Heart right ventricle (tissue), 16 donors: Measurements from ENCODE around the gene PIP5K1B. TPM values are rescaled to one million over a fixed set of nuclear protein-coding genes. Genes with fewer than 3 reads are reported as not detected.

ENCODE experiments used
- ATAC-seq, 8 donors: fragments of 200-7000 bp; cut with Tn5 transposase; one replicate each; pipeline ENCODE4 v1.9.1; 2020; ENCODE audit warnings: mild to moderate bottlenecking in 8 of 8, moderate library complexity in 8 of 8, moderate number of reproducible peaks in 1 of 8
- DNase-seq, 2 donors: peaks; one replicate each; pipeline ENCODE4 v3.0.0-alpha.2; 2020
- H3K27ac ChIP-seq, 10 donors: fragments of 200-600 bp; sonication (generic) in 2 of 10; one replicate each; pipeline versions ENCODE4 v1.5.0 to v1.8.0; 2020 to 2022; ENCODE audit warnings: mild to moderate bottlenecking in 3 of 10
- H3K27me3 ChIP-seq, 7 donors: fragments of 200-600 bp; one replicate each; pipeline ENCODE4 v1.8.0; 2021 to 2022; ENCODE audit warnings: mild to moderate bottlenecking in 2 of 7
- H3K36me3 ChIP-seq, 9 donors: fragments of 200-600 bp; sonication (generic) in 1 of 9; one replicate each; pipeline versions ENCODE4 v1.5.0 to v1.8.0; 2020 to 2022; ENCODE audit warnings: mild to moderate bottlenecking in 2 of 9
- H3K4me1 ChIP-seq, 9 donors: fragments of 200-600 bp; sonication (generic) in 1 of 9; one replicate each; pipeline versions ENCODE4 v1.5.0 to v1.8.0; 2020 to 2022; ENCODE audit warnings: mild to moderate bottlenecking in 4 of 9
- H3K4me3 ChIP-seq, 10 donors: fragments of 200-600 bp; sonication (generic) in 2 of 10; one replicate each; pipeline versions ENCODE4 v1.5.0 to v1.8.0; 2020 to 2022; ENCODE audit warnings: mild to moderate bottlenecking in 7 of 10, moderate library complexity in 2 of 10
- H3K9me3 ChIP-seq, 11 donors: fragments of 200-600 bp in 10 of 11; sonication (generic) in 2 of 11; one replicate each; pipeline versions ENCODE4 v1.5.0 to v1.8.0; 2013 to 2022; ENCODE audit warnings: mild to moderate bottlenecking in 2 of 11, control low read depth in 1 of 11, moderate library complexity in 1 of 11
- WGBS, 2 donors: extraction: QIAGEN DNeasy Blood & Tissue Kit; methylation state at CpG; one replicate each; pipeline ENCODE4 v1.1.7; 2013; ENCODE audit warnings: inconsistent platforms in 1 of 2; 5-methylcytosine and 5-hydroxymethylcytosine counted together
- intact Hi-C, 10 donors: fragments of 100-400 bp; cut with DNase I; formaldehyde crosslinking; loops; one replicate each; pipeline versions ENCODE4 v1.11.1 to v1.14.2; 2022
- polyA plus RNA-seq, 2 donors: library from polyadenylated mRNA; stranded (reverse); fragments of 200-250 nt; gene quantifications; one replicate each; pipeline ENCODE4 v1.2.3, GENCODE V29; 2013
- total RNA-seq, 10 donors: library from RNA; stranded (reverse); fragmentation: NEBNext Ultra II Directional in 3 of 10; extraction: Animal tissue kit (Norgen Biotek cat#: 25700) in 3 of 10; gene quantifications; one replicate each; pipeline versions ENCODE4 v1.2.1 to v1.2.4, GENCODE V29; 2021 to 2023
- TF ChIP-seq, protein P1 (sequence below), 9 donors: fragments of 200-600 bp; sonication (generic) in 2 of 9; IDR thresholded peaks; one replicate each; pipeline versions ENCODE4 v1.5.0 to v1.8.0; 2021 to 2022; ENCODE audit warnings: antibody characterized with exemption in 9 of 9, mild to moderate bottlenecking in 5 of 9, moderate library complexity in 1 of 9
- donor health status: Arrhythmogenic right ventricular cardiomyopathy.
- donor health status: ischemic (EF 13 %, LVEDD 7.1; RV severe dilation, severe dysfunction).
- donor health status: healthy with polysubstance abuse.
- donor health status: DM: no; HTN: yes; CAD: no.
- donor health status: DM: no; HTN: no; CAD: no.
- donor health status: ischemic (EF 25% LVEDD 6.9; RV normal size, moderate dysfunction).
- donor health status: ischemic (EF 25% LVEDD 5.7; RV mildly dilated, moderate dysfunction).
- donor health status: healthy.
- donor health status: DM: yes; HTN: yes; CAD: no.
- donor health status: Ischemic cardiomyopathy.
- donor health status: ischemic (EF 35%, LVEDD 5.7; RV mildly dilated, moderate dysfunction).
- donor health status: nonischemic (EF 11% LVEDD 7.7; RV severe dilation, severe dysfunction).
- donor health status: DM: yes; HTN: yes; CAD: no.
- donor health status: PGD.
- donor health status: ischemic (EF 29% LVEDD 5.4; RV normal size, mild dysfunction).
- donor health status: nonischemic (EF 23%, LVEDD 6.1; RV moderate dilation, normal function).

Gene PIP5K1B
- total and polyA plus RNA-seq, 12 donors: 5.6 to 90.8 (median 48.1) TPM

DNA sequence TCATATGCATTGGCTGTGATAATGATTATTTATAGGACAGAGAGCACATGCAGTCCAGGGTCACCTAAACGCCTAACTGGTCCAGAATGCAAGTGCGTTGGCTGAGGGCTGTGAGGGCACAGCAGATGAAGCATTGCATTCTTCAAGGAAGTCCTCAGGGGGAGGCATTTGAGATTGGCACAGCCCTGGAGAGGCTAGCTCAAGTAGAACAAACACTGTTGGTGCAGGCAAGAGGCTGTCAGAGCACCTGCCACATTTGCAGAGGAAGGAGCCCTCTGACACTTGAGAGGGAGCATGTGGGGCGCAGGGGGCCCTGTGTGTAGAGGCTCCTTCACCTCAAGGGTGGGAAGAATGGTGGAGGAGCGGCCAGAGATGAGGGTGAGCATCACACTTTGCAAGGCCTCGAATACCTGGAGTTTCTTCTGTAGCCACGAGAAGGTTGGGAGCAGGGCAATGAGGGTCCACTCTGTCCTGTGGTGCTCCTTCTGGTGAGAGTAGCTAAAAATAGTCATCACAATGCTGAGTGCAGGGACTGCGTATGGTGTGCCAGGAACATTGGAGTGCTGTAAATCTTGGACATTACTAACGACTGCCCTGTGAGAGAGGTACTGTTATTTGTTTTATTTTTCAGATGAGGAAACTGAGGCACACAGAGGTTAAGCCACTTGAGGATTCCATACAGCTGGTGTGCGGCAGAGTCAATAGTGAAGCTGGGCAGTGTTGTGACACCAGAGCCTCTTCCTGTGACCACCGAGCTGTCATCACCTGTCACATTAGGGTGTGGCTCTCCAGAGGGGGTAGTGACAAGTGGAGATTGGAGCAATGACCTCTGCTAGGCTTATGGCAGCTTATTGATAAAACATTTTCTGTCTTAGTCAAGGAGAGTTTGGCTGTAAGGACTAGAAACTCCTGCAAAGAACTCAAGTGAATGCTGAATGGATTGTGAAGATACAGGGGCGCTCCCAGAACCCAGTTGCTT, 100.2 kb downstream of the PIP5K1B start:
- WGBS, 2 donors: 38 to 50% methylated on average over 11 of the region's 11 CpGs
- TF ChIP-seq, protein P1, sequence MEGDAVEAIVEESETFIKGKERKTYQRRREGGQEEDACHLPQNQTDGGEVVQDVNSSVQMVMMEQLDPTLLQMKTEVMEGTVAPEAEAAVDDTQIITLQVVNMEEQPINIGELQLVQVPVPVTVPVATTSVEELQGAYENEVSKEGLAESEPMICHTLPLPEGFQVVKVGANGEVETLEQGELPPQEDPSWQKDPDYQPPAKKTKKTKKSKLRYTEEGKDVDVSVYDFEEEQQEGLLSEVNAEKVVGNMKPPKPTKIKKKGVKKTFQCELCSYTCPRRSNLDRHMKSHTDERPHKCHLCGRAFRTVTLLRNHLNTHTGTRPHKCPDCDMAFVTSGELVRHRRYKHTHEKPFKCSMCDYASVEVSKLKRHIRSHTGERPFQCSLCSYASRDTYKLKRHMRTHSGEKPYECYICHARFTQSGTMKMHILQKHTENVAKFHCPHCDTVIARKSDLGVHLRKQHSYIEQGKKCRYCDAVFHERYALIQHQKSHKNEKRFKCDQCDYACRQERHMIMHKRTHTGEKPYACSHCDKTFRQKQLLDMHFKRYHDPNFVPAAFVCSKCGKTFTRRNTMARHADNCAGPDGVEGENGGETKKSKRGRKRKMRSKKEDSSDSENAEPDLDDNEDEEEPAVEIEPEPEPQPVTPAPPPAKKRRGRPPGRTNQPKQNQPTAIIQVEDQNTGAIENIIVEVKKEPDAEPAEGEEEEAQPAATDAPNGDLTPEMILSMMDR (IDR thresholded peaks at IDR 0.05): no peak
- Histone ChIP-seq H3K36me3 (no peaks in the 10 kb centered on the region), H3K27me3 (no peaks in the 10 kb centered on the region), H3K4me1 (peaks cover 5 to 51% (median 24%) of the 10 kb centered on the region in 9 donors), H3K4me3 (no peak overlapping the region), H3K9me3 (no peaks in the 10 kb centered on the region), H3K27ac (peak overlapping the region; percentile 44 to 91 (median 78))
- intact Hi-C loops: no loop called here
- peak; percentile 81 to 96 (median 93) for ATAC-seq
- peak in 1 of 2 donors; percentile 20 for DNase-seq

DNA sequence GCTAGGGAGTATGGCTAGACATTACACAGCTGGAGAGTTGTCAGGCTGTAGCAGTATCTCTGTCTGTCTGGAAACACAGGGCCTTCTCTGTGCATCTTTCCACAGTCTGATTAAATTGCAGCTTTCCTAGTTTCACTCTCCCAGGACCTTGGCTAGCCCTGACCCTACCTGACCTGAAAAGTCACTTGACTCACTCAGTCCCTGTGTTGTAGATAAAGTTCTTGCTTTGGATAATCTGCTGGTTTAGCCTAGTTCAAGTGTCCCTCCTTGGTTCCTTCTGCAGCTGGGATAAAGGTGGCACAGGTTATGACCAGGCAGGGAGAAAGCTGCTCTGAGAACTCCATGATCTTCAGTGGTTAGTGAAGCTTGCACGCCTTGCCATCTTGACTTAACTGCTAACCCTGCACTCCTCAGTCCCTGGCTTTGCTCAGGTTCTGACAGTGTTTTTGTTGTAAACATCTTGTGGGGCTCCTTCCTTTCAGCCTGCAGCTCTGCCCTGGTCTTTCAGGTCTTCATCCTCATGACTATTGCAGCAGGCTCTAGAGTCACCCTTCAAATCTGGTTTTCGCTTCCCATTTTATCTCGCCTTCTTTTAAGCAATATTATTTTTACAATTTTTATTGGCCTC, 101.0 kb downstream of the PIP5K1B start:
- Histone ChIP-seq H3K4me1 (peaks cover 5 to 51% (median 24%) of the 10 kb centered on the region in 9 donors), H3K36me3 (no peaks in the 10 kb centered on the region), H3K9me3 (no peaks in the 10 kb centered on the region), H3K27me3 (no peaks in the 10 kb centered on the region), H3K4me3 (no peak overlapping the region), H3K27ac (peak overlapping the region; percentile 20 to 91 (median 78))
- no peak for DNase-seq
- peak; percentile 22 to 74 (median 52) for ATAC-seq
- TF ChIP-seq, protein P1 (IDR thresholded peaks at IDR 0.05): no peak
- 55 to 62% methylated on average over 3 of the region's 3 CpGs for WGBS, 2 donors
- intact Hi-C loops: no loop called here

DNA sequence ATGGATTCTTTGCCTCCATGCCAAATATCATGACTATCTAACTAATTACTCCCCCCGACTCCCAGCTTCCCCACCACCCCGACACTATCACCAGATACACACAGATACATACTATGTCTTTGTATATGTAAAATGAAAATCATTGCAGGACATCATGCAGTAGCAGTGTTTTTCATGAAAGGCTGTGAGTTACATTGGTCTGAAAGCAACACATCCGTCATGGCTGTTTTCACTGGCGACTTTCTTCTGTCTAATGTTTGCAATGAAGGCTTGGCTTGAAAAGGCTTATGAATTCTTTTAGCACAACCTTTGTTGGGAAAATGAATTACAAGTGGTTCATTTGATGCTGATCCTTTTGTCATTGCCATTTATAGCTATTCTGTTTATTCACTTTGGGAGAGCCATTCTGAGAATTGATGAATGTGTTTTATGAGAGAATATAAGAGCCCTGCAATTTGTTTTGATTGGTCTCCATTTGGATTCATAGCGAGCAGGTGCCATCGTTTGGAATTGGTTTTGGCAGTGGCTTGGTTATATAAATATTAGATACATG, 103.4 kb downstream of the PIP5K1B start:
- WGBS, 2 donors: 70 to 78% methylated on average over 6 of the region's 6 CpGs
- ATAC-seq (no peak), DNase-seq (no peak)
- H3K27me3 ChIP-seq: no peaks in the 10 kb centered on the region
- H3K4me1 ChIP-seq: peaks cover 5 to 63% (median 29%) of the 10 kb centered on the region in 9 donors
- no peaks in the 10 kb centered on the region for H3K9me3 ChIP-seq
- H3K4me3 ChIP-seq: no peak overlapping the region
- H3K36me3 ChIP-seq: no peaks in the 10 kb centered on the region
- intact Hi-C loops: no loop called here
- no peak overlapping the region for H3K27ac ChIP-seq
- TF ChIP-seq, protein P1 (IDR thresholded peaks at IDR 0.05): no peak
